ENCODE results near the gene PTPN4.
"Not testable (repeated sequence)": the region's sequence is repeated elsewhere in the genome, so short reads cannot be mapped to it uniquely, and the experiment has no call there.

Gene PTPN4

DNA sequence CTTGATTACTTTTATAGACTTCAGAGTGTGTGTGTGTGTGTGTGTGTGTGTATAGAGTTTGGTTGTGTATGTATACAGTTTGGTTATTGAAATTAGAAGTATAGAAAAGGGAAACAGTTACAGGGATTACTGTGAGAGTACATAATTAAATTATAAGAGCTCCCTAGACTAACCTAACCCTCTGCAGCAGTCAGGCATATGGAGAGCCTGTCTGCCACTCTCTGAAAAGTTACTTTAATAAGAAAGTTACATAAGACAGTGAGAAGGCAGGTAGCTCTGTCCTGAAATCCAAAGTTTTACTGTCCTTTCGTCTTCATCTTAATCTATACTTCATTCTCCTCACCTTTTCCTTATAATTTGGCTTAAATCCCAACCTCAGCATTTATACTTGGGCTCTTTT lies 181.7 kb downstream of the PTPN4 start:
- DNase-seq (ENCODE audit: low spot score) = no peak

GRCh38 chr2:119941981-119942513 lies 182.3 kb downstream of the PTPN4 start:
- no peak for DNase-seq (ENCODE audit: low spot score)

- no peak for DNase-seq (ENCODE audit: low spot score)
Measured at GRCh38 chr2:119943058-119943457, 183.3 kb downstream of the PTPN4 start.

DNA sequence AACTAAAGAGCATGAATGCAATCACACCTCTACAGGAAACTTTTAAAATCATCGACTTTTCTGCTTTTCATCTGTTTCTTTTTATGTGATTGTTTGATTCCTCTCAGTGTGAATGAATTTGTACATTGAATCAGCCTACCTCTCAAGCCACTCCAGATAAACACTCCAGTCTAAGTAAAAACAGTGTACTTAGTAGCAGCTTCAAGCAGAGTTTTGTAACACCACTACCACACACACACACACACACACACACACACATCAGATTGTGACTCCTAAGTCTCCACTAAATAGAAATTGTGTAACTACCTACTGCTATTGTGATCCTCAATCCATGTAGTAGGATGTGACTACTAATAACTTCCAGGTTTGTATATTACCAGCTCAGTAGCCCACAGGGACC lies 187.8 kb downstream of the PTPN4 start:
- no peak for DNase-seq (ENCODE audit: low spot score)

- DNase-seq (ENCODE audit: low spot score) = no peak
Measured at GRCh38 chr2:119950966-119951365, 191.2 kb downstream of the PTPN4 start.

- no peak for DNase-seq (ENCODE audit: low spot score)
Measured at GRCh38 chr2:119958670-119959268, 199.0 kb downstream of the PTPN4 start.

- DNase-seq (ENCODE audit: low spot score) = no peak
Measured at GRCh38 chr2:119960821-119961220, 201.1 kb downstream of the PTPN4 start.

DNA sequence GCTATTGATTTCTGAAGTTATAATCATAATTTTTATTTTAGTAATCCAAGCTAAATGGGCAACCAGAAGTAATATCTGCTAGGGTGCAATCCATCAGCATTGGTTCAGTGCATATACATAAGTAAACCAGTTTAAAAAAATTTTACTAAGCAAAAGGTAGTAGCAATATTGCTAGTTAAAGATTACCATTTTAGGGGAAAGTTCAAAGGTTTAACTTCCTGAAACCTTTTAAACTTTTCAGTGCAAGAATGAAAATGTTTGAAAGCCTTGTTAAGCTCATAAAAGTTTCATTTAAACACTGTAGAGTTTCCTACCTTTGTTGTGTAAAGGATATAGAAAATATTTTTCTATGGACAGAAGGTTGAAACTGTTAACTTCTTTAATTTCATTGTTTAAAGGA lies 222.2 kb downstream of the PTPN4 start:
- no peak for DNase-seq (ENCODE audit: low spot score)

DNA sequence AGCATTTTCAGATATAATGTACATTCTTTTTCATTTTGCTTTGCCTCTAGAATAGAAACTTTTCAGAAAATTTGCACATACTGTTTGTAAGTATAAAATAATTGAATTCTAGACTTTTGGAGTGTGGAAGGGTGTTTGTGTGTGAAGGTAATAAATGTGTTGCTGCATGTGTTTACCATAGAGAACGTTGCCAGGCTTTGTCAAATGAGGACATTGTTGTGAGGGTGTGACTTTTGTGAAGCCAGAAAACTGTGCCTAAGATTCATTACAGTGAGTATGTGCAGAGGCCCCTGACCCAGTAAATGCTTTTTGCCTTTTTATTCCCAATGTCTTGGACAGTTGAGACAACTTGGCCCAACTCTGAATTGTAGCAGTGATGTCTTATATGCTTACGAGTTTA lies 222.8 kb downstream of the PTPN4 start:
- DNase-seq (ENCODE audit: low spot score) = no peak

DNA sequence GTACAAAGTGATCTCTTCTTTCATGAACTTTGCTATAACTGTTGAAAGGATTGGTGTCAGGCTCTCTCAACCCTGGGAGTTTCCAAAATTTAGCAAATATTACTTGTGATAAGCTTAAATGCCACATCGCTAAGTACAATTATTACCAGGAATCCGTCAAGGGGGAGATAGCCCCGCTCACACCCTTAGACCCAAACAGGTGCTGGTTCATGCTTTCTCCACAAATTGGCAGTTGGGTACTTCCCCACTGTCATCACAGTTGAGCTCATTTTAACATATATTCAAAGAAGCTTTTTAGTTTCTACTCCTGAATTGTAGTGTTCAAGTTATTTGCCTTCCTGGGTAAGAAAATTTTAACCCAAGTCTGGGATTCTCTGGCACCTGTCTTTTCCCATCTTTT lies 223.4 kb downstream of the PTPN4 start:
- DNase-seq (ENCODE audit: low spot score) = no peak

GRCh38 chr2:119996148-119996547 lies 236.4 kb downstream of the PTPN4 start:
- no peak for DNase-seq (ENCODE audit: low spot score)

DNA sequence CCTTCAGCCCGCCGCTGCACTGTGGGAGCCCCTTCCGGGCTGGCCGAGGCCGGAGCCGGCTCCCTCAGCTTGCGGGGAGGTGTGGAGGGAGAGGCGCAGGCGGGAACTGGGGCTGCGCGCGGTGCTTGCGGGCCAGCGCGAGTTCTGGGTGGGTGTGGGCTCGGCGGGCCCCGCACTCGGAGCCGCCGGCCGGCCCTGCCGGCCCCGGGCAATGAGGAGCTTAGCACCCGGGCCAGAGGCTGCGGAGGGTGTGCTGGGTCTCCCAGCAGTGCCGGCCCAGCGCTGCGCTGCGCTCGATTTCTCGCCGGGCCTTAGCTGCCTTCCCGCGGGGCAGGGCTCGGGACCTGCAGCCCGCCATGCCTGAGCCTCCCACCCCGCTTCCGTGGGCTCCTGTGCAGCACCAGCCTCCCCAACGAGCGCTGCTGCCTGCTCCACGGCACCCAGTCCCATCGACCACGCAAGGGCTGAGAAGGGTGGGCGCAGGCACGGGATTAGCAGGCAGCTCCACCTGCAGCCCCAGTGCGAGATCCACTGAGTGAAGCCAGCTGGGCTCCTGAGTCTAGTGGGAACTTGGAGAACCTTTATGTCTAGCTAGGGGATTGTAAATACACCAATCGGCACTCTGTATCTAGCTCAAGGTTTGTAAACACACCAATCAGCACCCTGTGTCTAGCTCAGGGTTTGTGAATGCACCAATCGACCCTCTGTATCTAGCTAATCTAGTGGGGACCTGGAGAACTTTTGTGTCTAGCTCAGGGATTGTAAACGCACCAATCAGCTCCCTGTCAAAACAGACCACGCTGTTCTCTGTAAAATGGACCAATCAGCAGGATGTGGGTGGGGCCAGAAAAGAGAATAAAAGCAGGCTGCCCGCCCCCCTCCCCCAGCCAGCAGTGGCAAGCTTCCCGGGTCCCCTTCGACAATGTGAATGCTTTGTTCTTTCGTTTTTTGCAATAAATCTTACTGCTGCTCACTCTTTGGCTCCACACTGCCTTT lies 237.5 kb downstream of the PTPN4 start:
- DNase-seq (ENCODE audit: low spot score) = not testable (repeated sequence)

DNA sequence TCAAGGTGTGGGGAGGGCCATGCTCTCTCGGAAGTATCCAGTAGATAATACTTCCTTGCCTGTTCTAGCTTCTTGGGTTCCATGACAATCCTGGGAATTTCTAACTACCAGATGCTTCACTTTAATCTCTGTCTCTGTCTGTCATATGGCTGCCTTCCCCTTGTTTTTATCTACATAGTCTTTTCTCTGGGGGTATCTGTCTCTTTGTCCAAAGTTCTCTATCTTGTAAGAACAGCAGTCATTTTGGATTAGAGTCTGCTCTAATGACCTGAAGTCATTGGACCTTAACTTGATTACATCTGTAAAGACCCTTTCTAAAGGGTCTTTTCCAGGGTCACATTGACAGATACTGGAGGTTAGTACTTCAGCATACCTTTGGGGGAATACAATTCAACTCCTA lies 241.7 kb downstream of the PTPN4 start:
- no peak for DNase-seq (ENCODE audit: low spot score)

- no peak for DNase-seq (ENCODE audit: low spot score)
Measured at GRCh38 chr2:120004254-120004653, 244.5 kb downstream of the PTPN4 start.

- DNase-seq (ENCODE audit: low spot score) = peak; percentile 22
Measured at GRCh38 chr2:120005834-120006521, 246.3 kb downstream of the PTPN4 start.

DNA sequence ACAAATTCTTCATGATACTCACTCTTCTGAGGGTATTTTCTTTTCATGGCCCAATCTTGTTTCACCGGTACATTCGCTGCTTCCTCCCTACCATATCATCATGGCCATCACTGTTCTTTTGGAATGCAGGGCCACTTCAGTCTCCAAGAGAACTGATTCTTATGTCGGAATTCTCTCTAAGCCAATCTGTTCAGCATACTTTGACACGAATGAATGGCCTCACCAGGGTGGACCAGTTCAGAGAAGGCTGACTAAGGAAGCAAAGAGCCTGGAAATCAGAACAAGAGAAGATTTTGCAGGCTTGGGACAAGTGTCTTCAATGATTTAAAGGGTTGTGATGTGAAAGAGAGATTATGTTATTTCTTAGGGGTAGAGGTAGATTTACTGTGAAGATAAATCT lies 248.1 kb downstream of the PTPN4 start:
- no peak for DNase-seq (ENCODE audit: low spot score)

- DNase-seq (ENCODE audit: low spot score) = no peak
Measured at GRCh38 chr2:120012363-120012762, 252.6 kb downstream of the PTPN4 start.

- peak; percentile 87 for DNase-seq (ENCODE audit: low spot score)
Measured at GRCh38 chr2:120012771-120013596, 253.3 kb downstream of the PTPN4 start, which contains the start of gene EPB41L5. EPB41L5 (plus strand) TSS chr2:120013077; CDS start chr2:120019085, 6,008 bp downstream.

- DNase-seq (ENCODE audit: low spot score) = peak; percentile 14
Measured at GRCh38 chr2:120013597-120014223, 254.0 kb downstream of the PTPN4 start.

DNA sequence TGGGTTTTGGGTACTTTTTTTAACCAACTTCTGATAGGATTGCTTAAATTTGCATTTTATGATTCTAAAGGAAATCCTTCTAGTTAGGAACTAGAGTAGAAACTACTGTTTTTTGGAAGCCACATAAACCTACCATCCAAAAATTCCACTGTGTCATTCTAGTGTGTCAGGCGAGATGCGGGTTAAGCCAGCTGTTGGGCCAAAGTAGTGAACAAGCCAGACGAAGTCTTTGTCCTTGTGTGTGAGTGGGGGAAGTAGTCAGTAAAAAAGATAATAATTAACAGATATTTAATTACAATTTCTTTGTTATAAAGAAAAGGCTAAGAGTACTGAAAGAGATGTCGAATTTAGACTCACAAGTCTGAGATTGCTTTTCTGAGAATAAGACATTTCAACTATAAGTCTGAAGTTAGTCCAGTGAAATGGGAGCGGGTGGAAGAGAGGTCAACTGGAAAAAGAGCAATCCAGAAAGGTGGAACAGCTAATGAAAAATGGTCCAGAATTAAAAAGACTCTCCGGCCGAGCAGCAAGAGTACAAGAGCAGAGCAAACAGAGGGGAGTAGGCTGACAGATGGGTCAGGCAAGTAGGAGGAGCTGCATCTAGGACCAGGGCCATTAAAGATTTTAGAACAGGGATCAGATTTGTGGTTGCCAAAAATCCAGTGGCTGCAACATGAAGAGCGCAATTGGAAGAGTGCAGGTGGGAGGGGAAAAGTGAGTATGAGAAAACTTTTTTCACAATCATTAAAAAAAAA lies 254.7 kb downstream of the PTPN4 start:
- DNase-seq (ENCODE audit: low spot score) = no peak
